ENCODE results near the gene RASSF10. TPM values are rescaled to one million over a fixed set of nuclear protein-coding genes. Genes with fewer than 3 reads are reported as not detected.

The RASSF10 gene
- total RNA-seq, 1 experiment from 2014 or later, result 2.4 TPM

GRCh38 chr11:13051257-13051656 is 42.1 kb downstream of the RASSF10 start:
- Mint-ChIP-seq H3K4me3 (no peak overlapping the region), H3K36me3 (ENCODE audit: insufficient read depth in 1 of 3, low read depth in 3 of 3) (peaks cover 0 to 8% (median 0%) of the 10 kb centered on the region in 3 experiments; a peak in 2 of 7 replicates), H3K27ac (no peak overlapping the region), H3K4me1 (peaks cover 8 to 13% of the 10 kb centered on the region in 2 experiments), H3K27me3 (ENCODE audit: low read depth) (no peaks in the 10 kb centered on the region), H3K9me3 (peaks cover 0 to 13% of the 10 kb centered on the region in 2 experiments; a peak in 3 of 5 replicates)
- no peak for DNase-seq
- Histone ChIP-seq H2BK20ac (ENCODE audit: low read depth, low read length, poor library complexity, severe bottlenecking) (no peak overlapping the region), H3K14ac (ENCODE audit: insufficient read depth, low read length) (no peak overlapping the region), H4K5ac (ENCODE audit: insufficient read length, low read depth, low read length) (no peak overlapping the region), H3K79me1 (ENCODE audit: insufficient read depth, low read depth, low read length, poor library complexity, severe bottlenecking) (no peaks in the 10 kb centered on the region), H2BK5ac (ENCODE audit: insufficient read length, low read length) (no peak overlapping the region), H4K91ac (ENCODE audit: insufficient read length, low read depth, low read length) (no peak overlapping the region), H2BK15ac (ENCODE audit: low read depth, low read length) (no peak overlapping the region), H3K9me3 (ENCODE audit: control insufficient read depth, low read depth, low read length) (no peaks in the 10 kb centered on the region), H4K20me1 (ENCODE audit: control insufficient read depth, insufficient read depth, insufficient read length) (no peaks in the 10 kb centered on the region), H3T11ph (ENCODE audit: low read length) (no peak overlapping the region), H3K56ac (ENCODE audit: insufficient read length, low read depth, low read length) (no peak overlapping the region), H3K4me2 (ENCODE audit: insufficient read depth, insufficient read length, low read length) (no peak overlapping the region), H2BK120ac (ENCODE audit: low read depth, low read length, poor library complexity, severe bottlenecking) (no peak overlapping the region), H3K79me2 (ENCODE audit: insufficient read depth, low read length) (no peaks in the 10 kb centered on the region), H3K27ac (ENCODE audit: insufficient read length, low read depth, low read length) (no peak overlapping the region), H2AFZ (ENCODE audit: low read length) (no peak overlapping the region), H3K9ac (ENCODE audit: extremely low read depth, insufficient read length, low read length) (no peak overlapping the region), H4K8ac (replicated peaks; ENCODE audit: insufficient read length, low read depth, low read length) (no peak overlapping the region), H3K18ac (ENCODE audit: insufficient read length, low read depth, low read length) (no peak overlapping the region), H3K23ac (ENCODE audit: insufficient read length, low read depth, low read length) (no peak overlapping the region), H3K4ac (ENCODE audit: low read depth, low read length) (no peak overlapping the region), H3K4me1 (ENCODE audit: insufficient read depth, low read length) (no peaks in the 10 kb centered on the region), H3K27me3 (ENCODE audit: insufficient read depth, low read length) (no peaks in the 10 kb centered on the region), H2AK5ac (ENCODE audit: insufficient read length, low read length) (no peak overlapping the region), H2BK12ac (ENCODE audit: insufficient read length, low read depth, low read length) (no peak overlapping the region), H3K23me2 (ENCODE audit: insufficient read length, low read depth, low read length, poor library complexity, severe bottlenecking) (no peaks in the 10 kb centered on the region)
- no peak for TF ChIP-seq CTCF (conservative IDR thresholded peaks at IDR 0.05)
- WGBS (ENCODE audit: extremely low coverage, insufficient read length, low lambda C conversion rate), result no CpG with 5 or more reads among the region's 2 CpGs

Measured in H9 (cell line).